ENCODE results near the gene FCER1G. TPM values are rescaled to one million over a fixed set of nuclear protein-coding genes. Genes with fewer than 3 reads are reported as not detected.

Gene FCER1G
- total and polyA plus RNA-seq, 2 of the 4 experiments (the other 2 are of a cell fraction), result 0.44 TPM; not detected in 1

DNA sequence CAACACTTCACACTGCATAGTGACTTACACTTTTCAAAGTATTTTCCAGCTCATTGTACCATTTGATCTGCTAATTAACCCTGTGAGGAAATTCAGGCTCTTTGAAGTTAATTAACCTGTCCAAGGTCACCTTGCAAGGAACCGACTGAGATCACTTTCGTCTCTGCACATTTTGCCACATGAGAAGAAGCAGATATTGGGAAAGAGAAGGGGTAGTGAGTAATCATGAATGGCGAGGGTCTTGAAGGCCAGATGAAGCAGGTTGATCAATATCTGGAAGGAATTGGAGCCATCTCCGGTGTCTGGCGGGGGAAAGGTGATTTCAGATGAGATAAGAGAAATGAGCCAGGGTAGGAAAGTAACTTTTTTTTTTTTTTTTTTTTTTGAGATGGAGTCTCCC lies 4.9 kb downstream of the FCER1G start:
- Histone ChIP-seq H3K18ac (ENCODE audit: low read depth, low read length) (no peak overlapping the region), H4K91ac (ENCODE audit: insufficient read depth, low read depth, low read length) (no peak overlapping the region), H3K9me1 (ENCODE audit: insufficient read depth, low read length) (peaks cover 14% of the 10 kb centered on the region), H2BK120ac (ENCODE audit: low read depth, low read length) (no peak overlapping the region), H3K14ac (replicated peaks; ENCODE audit: low read depth, low read length) (no peak overlapping the region), H4K8ac (ENCODE audit: low read depth in 2 of 2, low read length in 2 of 2) (no peak overlapping the region), H4K20me1 (ENCODE audit: insufficient read depth, low read length) (no peaks in the 10 kb centered on the region), H4K5ac (ENCODE audit: low read depth, low read length) (no peak overlapping the region), H3K4me2 (ENCODE audit: low read depth, low read length) (no peak overlapping the region), H3K79me1 (ENCODE audit: low read depth in 1 of 2, low read length in 2 of 2) (no peaks in the 10 kb centered on the region), H3K56ac (ENCODE audit: extremely low read depth, insufficient read depth, low read length) (no peak overlapping the region), H2BK15ac (ENCODE audit: low read depth, low read length) (no peak overlapping the region), H3K9me3 (ENCODE audit: control insufficient read depth, insufficient read depth, low read length) (no peaks in the 10 kb centered on the region), H3K4ac (ENCODE audit: low read depth, low read length) (no peak overlapping the region), H3K27me3 (ENCODE audit: control insufficient read depth, insufficient read depth, low read length) (no peaks in the 10 kb centered on the region; the same call in 1 of the 2 replicates), H2BK5ac (ENCODE audit: low read depth, low read length, poor library complexity, severe bottlenecking) (no peak overlapping the region), H2BK20ac (ENCODE audit: low read depth, low read length) (no peak overlapping the region), H3K4me3 (ENCODE audit: insufficient read depth, low read depth, low read length) (no peak overlapping the region), H3K27ac (ENCODE audit: insufficient read depth, low read length) (no peak overlapping the region), H3K23ac (ENCODE audit: low read depth, low read length) (no peak overlapping the region), H2AK9ac (replicated peaks; ENCODE audit: low read depth, low read length, poor library complexity) (no peak overlapping the region), H3K36me3 (ENCODE audit: control insufficient read depth, insufficient read depth, low read length) (peaks cover 4% of the 10 kb centered on the region; the same call in 1 of the 2 replicates), H2AFZ (replicated peaks; ENCODE audit: low read length, poor library complexity) (no peak overlapping the region), H2AK5ac (ENCODE audit: low read depth, low read length) (no peak overlapping the region), H3K4me1 (ENCODE audit: control insufficient read depth, insufficient read depth, low read length) (peaks cover 11% of the 10 kb centered on the region), H3K9ac (ENCODE audit: low read depth, low read length) (no peak overlapping the region)
- intact Hi-C loops (cut with micrococcal nuclease), result no loop called here
- no peak for DNase-seq
- ChIA-PET CTCF (no interaction called here), POLR2A (ENCODE audit: unreplicated experiment) (no interaction called here)
- no TSS peak for BruUV-seq (replicated peaks)
- no peak for ATAC-seq (ENCODE audit: low read depth)
- in situ Hi-C loops (cut with MboI; ENCODE audit: low sequenced_read_pairs), result no loop called here
- dilution Hi-C loops (cut with HindIII; ENCODE audit: low sequenced_read_pairs, unreplicated experiment), result no loop called here
- TF ChIP-seq RFX5 (IDR thresholded peaks at IDR 0.05; ENCODE audit: low read depth, low read length) (no peak), POLR2A (IDR thresholded peaks at IDR 0.05; ENCODE audit: low read depth, low read length) (no peak), MAFK (IDR thresholded peaks at IDR 0.05; ENCODE audit: low read depth, low read length) (no peak), MXI1 (IDR thresholded peaks at IDR 0.05; ENCODE audit: borderline replicate concordance, low read depth, low read length) (no peak), CHD1 (IDR thresholded peaks at IDR 0.05; ENCODE audit: low read depth, low read length) (no peak), MAZ (IDR thresholded peaks at IDR 0.05; ENCODE audit: borderline replicate concordance, low read depth, low read length) (no peak), FOS (IDR thresholded peaks at IDR 0.05; ENCODE audit: low read depth, low read length) (no peak), CEBPB (IDR thresholded peaks at IDR 0.05; ENCODE audit: low read depth, low read length) (no peak), RAD21 (IDR thresholded peaks at IDR 0.05; ENCODE audit: low read length) (no peak), NFE2L2 (IDR thresholded peaks at IDR 0.05; ENCODE audit: low read depth, low read length) (no peak), BHLHE40 (IDR thresholded peaks at IDR 0.05; ENCODE audit: low read depth, low read length) (no peak), RCOR1 (IDR thresholded peaks at IDR 0.05; ENCODE audit: insufficient replicate concordance, low read length) (no peak)
- TF ChIP-seq, protein P1, sequence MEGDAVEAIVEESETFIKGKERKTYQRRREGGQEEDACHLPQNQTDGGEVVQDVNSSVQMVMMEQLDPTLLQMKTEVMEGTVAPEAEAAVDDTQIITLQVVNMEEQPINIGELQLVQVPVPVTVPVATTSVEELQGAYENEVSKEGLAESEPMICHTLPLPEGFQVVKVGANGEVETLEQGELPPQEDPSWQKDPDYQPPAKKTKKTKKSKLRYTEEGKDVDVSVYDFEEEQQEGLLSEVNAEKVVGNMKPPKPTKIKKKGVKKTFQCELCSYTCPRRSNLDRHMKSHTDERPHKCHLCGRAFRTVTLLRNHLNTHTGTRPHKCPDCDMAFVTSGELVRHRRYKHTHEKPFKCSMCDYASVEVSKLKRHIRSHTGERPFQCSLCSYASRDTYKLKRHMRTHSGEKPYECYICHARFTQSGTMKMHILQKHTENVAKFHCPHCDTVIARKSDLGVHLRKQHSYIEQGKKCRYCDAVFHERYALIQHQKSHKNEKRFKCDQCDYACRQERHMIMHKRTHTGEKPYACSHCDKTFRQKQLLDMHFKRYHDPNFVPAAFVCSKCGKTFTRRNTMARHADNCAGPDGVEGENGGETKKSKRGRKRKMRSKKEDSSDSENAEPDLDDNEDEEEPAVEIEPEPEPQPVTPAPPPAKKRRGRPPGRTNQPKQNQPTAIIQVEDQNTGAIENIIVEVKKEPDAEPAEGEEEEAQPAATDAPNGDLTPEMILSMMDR (conservative IDR thresholded peaks at IDR 0.05; ENCODE audit: low read depth, low read length), result no peak
- TF ChIP-seq, protein P2, sequence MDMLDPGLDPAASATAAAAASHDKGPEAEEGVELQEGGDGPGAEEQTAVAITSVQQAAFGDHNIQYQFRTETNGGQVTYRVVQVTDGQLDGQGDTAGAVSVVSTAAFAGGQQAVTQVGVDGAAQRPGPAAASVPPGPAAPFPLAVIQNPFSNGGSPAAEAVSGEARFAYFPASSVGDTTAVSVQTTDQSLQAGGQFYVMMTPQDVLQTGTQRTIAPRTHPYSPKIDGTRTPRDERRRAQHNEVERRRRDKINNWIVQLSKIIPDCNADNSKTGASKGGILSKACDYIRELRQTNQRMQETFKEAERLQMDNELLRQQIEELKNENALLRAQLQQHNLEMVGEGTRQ (IDR thresholded peaks at IDR 0.05; ENCODE audit: low read depth, low read length), result no peak
- TF ChIP-seq, protein P3, sequence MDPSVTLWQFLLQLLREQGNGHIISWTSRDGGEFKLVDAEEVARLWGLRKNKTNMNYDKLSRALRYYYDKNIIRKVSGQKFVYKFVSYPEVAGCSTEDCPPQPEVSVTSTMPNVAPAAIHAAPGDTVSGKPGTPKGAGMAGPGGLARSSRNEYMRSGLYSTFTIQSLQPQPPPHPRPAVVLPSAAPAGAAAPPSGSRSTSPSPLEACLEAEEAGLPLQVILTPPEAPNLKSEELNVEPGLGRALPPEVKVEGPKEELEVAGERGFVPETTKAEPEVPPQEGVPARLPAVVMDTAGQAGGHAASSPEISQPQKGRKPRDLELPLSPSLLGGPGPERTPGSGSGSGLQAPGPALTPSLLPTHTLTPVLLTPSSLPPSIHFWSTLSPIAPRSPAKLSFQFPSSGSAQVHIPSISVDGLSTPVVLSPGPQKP (IDR thresholded peaks at IDR 0.05; ENCODE audit: borderline replicate concordance, low read depth, low read length), result no peak
- WGBS, 2 experiments (ENCODE audit: extremely low coverage in 2 of 2, insufficient read length in 1 of 2), result 83% methylated on average over 3 of the region's 5 CpGs; no CpG with 5 or more reads in 1 of the 2 experiments

Data from IMR-90 (cell line).